GM20000 (cell line): Measurements from ENCODE around the gene WDR73.

Experiments used
- DNase-seq: peaks from one replicate; pipeline ENCODE4 v3.0.0; 2012; ENCODE audit warnings: low spot score
- TF ChIP-seq, protein P1 (sequence below): IDR thresholded peaks from 2 replicates; pipeline ENCODE4 v1.5.1; 2012; ENCODE audit warnings: mild to moderate bottlenecking, control low read depth; ENCODE audit errors: extremely low read depth, missing control alignments

WDR73 gene

DNA sequence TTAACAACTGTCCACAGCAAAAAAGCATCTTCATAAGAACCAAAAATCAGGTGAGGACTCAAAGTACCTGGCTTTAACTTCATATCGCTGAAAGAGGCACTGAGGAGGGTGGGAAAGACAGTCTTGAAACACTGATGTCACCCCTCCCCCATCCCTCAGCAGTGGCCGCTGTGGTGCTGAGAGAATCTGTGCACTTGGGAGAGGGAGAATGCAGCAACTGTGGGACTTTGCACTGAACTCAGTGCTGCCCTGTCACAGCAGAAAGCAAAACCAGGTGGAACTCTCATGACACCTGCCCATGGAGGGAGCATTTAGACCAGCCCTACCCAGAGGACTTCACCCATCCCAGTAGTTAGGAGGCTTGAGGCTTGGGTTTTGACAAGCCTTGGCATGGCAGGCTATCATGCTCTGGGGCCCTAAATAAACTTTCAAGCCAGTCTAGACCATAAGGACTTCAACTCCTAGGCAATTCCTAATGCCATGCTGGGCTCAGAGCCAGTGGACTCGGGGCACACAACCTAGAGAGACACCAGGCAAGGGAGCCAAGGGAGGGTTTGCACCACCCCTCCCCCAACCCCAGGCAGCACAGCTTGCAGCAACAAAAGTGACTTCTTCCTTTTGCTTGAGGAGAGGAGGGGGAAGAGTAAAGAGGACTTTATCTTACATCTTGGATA is 59.3 kb downstream of the WDR73 start:
- no peak for DNase-seq
- TF ChIP-seq, protein P1, sequence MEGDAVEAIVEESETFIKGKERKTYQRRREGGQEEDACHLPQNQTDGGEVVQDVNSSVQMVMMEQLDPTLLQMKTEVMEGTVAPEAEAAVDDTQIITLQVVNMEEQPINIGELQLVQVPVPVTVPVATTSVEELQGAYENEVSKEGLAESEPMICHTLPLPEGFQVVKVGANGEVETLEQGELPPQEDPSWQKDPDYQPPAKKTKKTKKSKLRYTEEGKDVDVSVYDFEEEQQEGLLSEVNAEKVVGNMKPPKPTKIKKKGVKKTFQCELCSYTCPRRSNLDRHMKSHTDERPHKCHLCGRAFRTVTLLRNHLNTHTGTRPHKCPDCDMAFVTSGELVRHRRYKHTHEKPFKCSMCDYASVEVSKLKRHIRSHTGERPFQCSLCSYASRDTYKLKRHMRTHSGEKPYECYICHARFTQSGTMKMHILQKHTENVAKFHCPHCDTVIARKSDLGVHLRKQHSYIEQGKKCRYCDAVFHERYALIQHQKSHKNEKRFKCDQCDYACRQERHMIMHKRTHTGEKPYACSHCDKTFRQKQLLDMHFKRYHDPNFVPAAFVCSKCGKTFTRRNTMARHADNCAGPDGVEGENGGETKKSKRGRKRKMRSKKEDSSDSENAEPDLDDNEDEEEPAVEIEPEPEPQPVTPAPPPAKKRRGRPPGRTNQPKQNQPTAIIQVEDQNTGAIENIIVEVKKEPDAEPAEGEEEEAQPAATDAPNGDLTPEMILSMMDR = no peak

DNA sequence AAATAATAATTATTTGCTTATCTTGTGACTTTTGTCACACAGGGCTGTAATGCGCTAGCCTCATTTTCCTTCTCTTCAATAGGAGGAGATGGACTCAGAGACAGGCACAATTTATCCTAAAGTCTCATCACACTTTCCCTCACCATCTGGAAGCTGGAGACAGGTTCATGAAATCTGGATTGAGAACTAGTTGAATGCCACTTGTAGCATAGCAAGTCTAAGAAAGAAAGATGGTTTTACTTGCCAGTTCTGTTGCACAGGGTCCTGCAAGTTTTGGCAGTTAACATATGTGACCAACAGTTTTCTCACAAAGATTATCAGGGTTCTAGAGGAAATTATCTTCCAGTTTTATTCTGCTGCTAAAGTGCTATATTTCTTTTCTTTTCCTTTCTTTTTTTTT is 62.3 kb downstream of the WDR73 start:
- no peak for DNase-seq
- TF ChIP-seq, protein P1 = no peak

DNA sequence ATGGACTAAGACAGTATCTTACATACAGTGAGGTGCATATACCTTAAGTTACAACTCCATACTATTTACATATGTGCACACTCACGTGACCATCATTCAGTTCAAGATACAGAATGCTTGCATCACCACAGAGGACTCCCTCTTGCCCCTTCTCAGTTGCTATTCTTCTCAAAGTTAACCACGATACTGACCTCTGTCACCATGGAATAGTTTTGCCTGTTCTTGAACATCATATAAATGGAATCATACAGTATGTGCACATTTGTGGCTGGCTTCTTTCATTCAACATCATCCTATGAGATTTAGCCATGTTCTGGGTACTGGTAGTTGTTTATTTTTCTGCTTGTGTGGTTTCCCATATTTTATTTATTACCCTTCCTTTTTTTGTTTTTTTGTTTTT is 63.7 kb downstream of the WDR73 start:
- TF ChIP-seq, protein P1 = no peak
- no peak for DNase-seq
